Raji (cell line): ENCODE data around the gene NOX4.

Experiments
- POLR2A ChIP-seq: IDR thresholded peaks from 2 replicates; pipeline ENCODE4 v1.6.1; 2011; ENCODE audit warnings: low read depth, low read length, control low read depth; ENCODE audit not compliant: insufficient read depth

Gene NOX4

DNA sequence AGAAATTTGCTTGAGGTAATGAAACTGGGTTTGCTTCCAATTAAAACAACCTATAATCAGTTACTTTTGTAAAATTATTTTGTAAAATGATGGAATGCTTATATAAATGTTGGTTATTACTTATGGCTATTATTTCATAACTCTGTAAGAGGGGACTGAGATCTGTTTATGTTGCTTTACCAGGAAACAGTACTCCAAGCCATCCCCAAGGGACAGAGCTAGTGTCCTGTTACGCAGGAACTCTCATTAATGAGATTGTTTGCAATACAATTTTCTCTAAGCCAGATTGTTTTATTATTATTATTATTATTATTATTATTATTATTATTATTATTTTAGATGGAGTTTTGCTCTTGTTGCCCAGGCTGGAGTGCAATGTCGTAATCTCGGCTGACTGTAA lies 2.3 kb upstream of the NOX4 start:
- TF ChIP-seq POLR2A, result no peak

DNA sequence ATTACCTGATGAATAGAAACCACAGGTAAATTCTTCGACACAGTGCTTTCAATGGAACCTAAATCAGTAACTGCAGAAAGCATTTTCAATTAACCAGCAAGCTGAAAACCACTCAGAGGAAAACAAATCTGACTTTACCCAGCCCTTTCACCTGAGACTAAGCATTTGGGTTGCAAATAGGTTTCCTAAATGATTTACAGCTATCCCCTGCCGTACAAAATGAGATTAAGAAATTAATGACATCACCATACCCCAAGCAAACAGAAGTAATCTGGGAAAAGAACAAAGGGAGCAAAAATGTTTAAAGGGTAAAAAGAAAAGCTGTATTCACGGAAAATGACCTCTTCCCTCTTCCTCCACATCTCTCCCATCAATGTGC lies 584 bp downstream of the NOX4 start:
- no peak for TF ChIP-seq POLR2A

DNA sequence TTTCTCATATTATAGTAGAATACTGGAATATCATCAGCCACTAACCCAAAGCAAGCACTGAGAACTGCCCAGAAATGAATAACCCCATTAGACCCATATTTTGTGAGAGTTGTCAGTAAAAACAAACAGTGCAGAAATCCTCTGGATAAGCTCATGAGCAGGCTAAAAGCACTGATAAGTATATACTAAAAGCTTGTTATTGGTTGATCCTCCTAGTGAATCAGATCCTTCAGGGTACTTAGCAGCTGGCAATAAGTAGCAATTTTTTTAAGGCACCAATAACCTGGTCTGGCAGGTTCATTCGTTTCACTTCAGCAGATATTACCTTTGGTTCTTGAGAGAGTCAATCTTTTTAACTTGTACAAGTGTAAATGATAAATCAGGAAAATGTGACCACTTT lies 1.2 kb downstream of the NOX4 start:
- no peak for TF ChIP-seq POLR2A

DNA sequence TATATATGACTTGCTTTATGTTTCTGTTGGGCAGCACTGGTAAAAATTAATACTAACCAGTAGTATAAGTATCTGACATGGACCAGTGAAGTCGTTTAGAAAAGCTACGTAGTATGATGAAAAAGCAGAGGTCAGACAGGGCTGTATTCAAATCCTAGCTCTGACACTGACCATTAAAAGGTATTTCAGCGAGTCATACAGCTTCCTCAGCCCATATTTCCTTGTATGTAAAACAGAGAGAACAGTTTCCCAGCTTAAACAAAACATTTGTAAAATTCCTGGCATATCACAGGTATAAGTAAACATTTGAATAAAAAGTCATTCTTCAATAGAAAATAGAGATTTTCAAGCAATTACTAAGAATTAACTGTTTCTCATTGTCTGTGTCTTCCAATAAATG lies 4.2 kb downstream of the NOX4 start:
- no peak for TF ChIP-seq POLR2A

DNA sequence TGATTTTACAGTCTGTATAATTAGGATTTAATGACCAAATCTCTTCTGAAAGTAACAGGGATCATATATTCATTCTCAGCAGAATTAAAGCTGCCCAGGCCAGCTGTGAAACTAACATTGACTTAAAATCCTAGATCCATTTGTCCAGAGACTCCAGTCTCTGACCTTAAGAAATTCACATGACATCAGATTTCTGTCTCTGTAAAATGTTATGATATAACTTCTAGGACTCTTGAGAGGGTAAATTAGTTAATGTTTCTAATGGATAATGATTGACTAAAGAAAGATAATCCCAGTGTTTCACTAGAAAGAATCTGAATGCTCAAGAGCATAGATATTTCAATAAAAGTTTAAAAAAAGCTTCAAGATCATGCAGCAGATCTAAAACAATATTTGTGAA lies 6.3 kb downstream of the NOX4 start:
- TF ChIP-seq POLR2A, result no peak

DNA sequence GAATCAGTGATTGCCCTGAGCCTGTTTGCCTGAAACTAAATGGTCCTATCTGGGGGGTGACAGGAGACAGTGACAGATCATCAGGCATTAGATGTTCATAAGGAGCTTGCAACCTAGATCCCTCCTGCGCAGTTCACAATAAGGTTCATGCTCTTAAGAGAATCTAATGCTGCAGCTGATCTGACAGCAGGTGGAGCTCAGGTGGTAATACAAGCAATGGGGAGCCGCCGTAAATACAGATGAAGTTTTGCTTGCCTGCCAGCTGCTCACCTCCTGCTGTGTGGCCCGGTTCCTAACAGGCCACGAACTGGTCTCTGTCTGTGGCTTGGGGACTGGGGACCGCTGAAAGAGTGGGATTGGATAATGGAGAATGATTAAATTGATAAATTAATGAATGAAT lies 14.0 kb downstream of the NOX4 start:
- no peak for TF ChIP-seq POLR2A

DNA sequence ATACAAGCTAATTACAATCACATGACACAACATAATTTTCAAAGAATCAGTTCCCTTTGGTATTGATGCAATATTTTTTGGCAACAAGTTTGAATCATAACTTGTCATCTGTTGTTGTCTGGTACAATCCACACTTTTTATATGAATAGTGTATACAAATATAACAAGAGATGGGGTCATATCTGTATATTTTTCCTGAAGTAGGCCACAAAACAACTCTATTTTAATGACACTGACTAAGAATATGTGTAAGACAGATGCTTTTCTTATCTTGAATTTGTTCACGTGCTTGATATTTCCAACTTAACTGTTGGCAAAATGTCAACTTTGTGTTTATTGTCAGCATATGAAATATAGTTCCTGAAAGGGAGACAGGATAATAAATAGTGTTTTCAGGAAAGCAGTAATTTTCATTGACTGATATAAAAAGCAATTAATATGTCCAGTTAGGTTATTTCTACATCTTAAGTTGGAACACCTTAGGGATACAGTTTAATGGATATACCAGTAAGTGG lies 27.9 kb downstream of the NOX4 start:
- no peak for TF ChIP-seq POLR2A

DNA sequence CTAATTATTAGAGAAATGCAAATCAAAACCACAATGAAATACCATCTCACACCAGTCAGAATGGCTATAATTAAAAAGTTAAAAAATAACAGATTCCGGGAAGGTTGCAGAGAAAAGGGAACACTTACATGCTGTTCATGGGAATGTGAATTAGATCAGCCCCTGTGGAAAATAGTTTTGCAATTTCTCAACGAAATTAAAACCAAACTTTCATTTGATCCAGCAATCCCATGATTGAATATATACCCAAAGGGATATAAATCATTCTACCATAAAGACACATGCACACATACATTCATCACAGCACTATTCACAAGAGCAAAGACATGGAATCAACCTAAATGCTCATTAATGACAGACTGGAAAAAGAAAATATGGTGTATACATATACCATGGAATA lies 32.5 kb downstream of the NOX4 start:
- TF ChIP-seq POLR2A, result no peak

DNA sequence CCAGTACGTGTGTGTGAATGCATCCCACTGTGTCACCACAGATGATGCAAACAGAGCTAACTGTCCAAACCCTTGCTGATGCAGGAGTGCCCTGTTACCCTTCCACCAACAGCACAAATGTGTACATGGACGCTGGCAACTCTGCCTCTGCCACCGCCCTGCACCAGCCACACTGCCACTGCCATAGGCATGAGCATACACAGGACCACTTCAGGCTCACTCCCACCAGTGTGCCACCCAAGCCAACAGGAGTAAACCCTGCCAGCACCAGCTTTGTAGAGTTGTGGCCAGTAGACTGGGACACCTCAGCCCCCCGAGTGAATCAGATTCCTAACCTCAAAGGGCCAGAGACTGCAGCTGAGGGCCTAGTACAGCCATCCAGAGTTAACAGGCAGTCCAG lies 34.0 kb downstream of the NOX4 start:
- no peak for TF ChIP-seq POLR2A

DNA sequence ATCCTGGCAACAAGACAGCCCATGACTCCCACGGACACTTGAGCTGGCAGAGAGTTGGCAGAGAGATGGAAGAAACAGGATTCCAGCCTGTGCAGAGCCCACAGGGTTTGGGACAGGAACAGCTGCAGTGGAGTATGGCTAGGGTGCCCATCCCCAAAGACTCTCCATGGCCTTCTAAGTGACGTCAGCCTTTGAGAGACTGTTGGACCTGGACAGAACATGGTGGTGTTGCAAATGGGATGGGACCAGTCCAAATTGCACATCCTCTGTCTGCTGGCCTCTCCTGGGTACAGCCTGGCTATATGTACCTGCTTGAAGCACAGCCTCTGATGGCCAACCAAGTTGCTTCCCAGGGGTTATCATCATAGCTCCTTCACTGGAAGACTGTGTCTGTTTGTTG lies 34.5 kb downstream of the NOX4 start:
- TF ChIP-seq POLR2A, result no peak

DNA sequence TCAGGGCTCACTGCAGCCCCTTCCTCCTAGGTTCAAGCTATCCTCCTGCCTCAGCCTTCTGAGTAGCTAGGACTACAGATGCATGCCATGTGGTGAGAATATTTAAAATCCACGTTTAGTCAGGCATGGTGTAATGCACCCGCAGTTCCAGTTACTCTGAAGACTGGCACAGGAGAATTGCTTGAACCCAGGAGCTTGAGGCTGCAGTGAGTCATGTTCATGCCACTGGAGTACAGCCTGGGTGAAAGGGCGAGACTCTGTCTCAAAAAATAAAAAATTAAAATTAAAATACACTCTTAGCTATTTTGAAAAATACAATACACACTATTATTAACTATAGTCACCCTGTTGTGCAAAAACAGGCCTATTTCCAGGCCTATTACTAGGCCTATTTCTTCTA lies 38.4 kb downstream of the NOX4 start:
- TF ChIP-seq POLR2A, result no peak

DNA sequence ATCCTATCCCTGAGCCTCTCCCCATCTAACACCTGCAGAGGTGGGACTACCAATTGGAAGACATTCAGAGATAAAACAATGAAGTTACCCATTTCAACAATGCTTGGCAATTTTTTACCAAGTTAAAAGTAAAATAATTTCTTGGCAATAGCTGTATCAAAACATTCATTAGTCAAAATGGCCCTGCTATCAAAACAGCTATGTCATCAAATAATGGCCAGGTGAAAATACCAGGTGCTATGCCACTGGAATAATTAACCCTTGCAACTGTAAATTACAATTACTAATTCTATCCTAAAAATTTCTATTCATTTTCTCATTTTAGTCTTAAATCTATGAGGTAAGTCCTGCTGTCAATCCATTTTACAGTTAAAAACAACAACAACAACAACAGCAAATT lies 43.3 kb downstream of the NOX4 start:
- no peak for TF ChIP-seq POLR2A

DNA sequence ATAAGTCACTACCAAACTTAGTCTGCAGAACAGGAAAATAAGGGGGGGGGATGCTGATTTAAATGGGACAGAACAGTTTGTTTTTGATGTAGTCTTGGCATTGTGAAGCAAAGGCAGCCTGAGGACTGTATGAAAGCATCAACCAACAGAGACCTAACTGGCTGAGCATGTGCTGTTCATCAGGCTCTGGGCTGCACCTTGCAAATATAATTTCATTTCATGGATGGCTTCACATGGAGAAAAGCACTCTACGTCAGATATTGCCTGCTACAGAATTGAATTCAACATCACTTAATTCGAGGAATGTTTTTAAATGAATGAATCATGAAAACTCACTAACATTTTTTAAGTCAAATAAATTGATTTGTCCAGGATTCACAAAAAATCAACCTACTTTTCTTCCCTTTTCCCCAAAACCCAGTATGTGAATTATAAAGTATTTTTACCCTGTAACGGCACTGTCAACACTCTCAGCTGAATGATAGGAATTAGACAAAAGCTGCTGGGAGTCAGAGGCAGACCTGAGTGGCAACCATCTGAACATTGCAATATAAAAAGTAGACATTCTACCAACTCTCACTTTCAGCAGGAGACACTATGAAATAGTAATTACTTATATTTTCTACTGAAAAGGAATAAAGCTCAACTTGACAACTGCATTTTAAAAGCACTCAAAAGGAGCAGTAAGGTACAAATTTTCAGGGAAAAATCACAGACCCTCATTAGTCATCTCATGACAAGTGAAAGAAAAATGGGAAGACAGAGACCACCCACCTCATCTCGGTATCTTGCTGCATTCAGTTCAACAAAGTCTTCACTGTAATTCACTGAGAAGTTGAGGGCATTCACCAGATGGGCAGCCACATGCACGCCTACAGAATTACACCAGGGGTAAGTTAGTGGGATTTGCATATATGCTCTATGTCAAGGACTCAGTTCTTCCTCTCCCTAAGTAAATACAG lies 47.5 kb downstream of the NOX4 start:
- TF ChIP-seq POLR2A, result no peak

DNA sequence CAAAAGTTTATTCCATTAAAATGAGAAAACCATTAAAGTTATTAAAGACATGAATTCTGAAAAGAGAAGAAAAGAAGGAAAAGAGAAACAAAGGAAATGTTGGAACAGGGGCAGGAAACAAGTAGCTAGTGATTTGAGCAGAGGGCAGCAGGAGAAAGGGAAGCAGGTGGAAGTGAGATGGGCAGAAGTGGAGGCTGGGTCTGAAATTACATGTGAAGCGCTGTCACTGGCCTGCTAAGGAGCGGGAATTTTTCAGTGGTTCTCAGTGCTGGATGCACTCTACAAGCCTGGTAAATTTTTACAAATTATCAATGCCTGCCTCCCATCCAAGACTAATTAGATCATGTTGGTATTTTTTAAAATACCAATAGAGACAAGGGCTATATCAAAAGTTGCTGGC lies 48.4 kb downstream of the NOX4 start:
- TF ChIP-seq POLR2A, result no peak

DNA sequence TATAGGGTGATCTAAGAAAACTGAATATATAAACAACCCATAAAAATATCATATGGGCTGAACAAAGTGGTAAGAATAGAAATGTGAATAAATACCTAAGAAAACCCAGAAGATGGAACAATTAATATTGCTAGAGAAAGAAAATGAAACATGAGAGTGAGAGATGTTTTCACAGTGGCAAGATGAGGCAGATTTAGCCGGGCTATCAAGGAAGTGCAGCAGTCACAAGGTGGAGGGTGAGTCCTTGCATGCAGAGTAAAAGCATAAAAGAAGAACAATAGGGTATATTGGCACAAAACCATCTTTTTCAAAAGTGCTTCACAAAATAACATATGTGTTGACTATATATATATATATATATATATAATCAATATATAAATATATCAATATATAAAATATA lies 49.6 kb downstream of the NOX4 start:
- TF ChIP-seq POLR2A, result no peak

DNA sequence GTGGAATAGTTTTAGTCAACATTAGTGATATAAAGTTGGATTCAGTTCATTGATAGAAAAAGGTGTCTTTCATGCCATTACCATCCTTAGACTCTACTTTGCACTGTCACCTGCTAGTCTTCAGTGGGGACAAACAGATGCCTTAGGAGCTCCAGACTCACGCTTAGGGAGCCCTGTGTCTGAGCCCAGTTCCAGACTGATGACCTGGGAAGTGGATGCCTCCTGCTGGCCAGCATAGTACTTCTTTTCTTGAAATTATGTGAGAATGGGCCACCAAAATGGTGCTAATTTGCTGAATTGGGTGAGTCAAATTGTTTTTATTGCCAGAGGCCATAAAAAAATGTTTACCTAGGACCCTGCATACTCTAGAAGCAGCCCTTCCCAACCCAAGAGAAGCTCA lies 53.9 kb downstream of the NOX4 start:
- TF ChIP-seq POLR2A, result no peak

DNA sequence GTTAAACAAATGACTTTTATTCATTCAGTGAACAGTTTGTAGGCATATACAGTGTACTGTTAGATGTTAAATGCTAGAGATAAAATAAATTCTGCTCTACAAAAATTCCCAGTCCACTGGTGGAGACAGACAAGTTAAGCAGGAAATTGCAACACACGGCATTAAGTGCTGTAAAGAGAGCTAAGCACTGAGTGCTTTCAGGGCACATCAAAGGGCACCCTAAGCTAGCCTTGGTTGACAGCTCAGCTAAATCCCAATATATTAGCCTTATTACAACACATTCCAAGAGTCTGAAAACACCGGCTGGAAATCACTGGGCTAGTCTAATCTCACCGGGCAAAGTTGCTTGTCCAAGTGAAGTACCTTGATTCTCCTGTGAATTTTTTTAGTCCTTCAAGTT lies 55.1 kb downstream of the NOX4 start:
- TF ChIP-seq POLR2A, result no peak

DNA sequence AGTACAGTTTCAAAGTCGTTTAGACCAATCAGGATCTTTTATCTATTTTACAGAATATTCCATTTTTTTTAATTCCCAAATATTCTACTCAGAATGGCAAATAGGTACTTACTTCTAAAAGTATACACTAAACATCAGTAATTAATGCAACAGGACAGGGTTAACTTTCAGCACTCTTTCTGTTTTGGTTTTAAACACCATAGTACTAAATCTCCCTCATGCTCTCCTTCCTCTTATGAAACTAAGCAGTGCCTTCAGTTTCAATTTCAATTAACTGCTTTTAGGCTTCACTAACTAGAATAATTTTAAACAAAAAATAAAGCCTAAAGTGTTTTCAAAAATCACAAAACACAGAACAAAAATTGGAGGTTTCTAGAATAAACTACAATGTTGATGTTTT lies 57.9 kb downstream of the NOX4 start:
- no peak for TF ChIP-seq POLR2A

DNA sequence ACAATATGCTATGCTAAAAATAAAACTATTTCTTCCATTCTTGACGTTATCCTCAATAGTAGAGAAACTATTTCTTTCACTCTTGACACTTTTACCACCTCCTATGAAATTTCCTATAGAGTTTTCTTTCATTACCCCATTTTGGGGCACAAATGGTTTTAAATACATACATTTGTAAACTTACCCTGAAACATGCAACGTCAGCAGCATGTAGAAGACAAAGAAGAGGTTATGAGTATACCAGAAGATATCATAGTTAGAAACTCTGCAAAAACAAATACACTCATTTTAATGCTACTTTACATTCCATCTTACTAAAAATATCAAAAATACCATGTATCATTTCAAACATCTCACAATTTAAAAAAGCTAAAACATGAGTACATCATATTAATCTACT lies 69.5 kb downstream of the NOX4 start:
- no peak for TF ChIP-seq POLR2A
